Measurements from ENCODE around the gene WNT7B.

GRCh38 chr22:45922256-45922655 is 54.7 kb downstream of the WNT7B start:
- no peak for TF ChIP-seq CTCF (conservative IDR thresholded peaks at IDR 0.05; ENCODE audit: low read length)
- no peak for TF ChIP-seq EZH2phosphoT487 (IDR thresholded peaks at IDR 0.05; ENCODE audit: borderline replicate concordance)

Data from Loucy (cell line).